GM18861 (cell line): ENCODE results near the gene OR2D2.
"Not testable (repeated sequence)": the region's sequence is repeated elsewhere in the genome, so short reads cannot be mapped to it uniquely, and the experiment has no call there.

Source experiments
- ATAC-seq: cut with Tn5 transposase; IDR thresholded peaks from one replicate; pipeline ENCODE4 v1.9.1; 2021; ENCODE audit not compliant: unreplicated experiment

Gene OR2D2

GRCh38 chr11:6892400-6892799 lies at the start of gene OR2D2:
TSS of gene OR2D2 (minus strand) at chr11:6892500. CDS start at chr11:6892500, 0 bp downstream.
- ATAC-seq, result no peak

- ATAC-seq, result no peak
These were observed 49.7 kb upstream of the OR2D2 start for GRCh38 chr11:6941970-6942369.

GRCh38 chr11:6932145-6932544 lies 39.8 kb upstream of the OR2D2 start:
- ATAC-seq, result no peak

GRCh38 chr11:6931146-6931713 lies 38.9 kb upstream of the OR2D2 start:
- no peak for ATAC-seq

GRCh38 chr11:6928916-6929315 lies 36.6 kb upstream of the OR2D2 start:
- ATAC-seq, result no peak

- peak; percentile 71 for ATAC-seq
These were observed 34.8 kb upstream of the OR2D2 start for GRCh38 chr11:6927030-6927617.

GRCh38 chr11:6926208-6927029 lies 34.1 kb upstream of the OR2D2 start, which contains the start of gene ZNF215:
TSS of gene ZNF215 (plus strand) at chr11:6926426. CDS start at chr11:6932273, 5,847 bp downstream.
- peak; percentile 41 for ATAC-seq

GRCh38 chr11:6925636-6926207 lies 33.4 kb upstream of the OR2D2 start:
- peak; percentile 10 for ATAC-seq

- no peak for ATAC-seq
These were observed 32.8 kb upstream of the OR2D2 start for GRCh38 chr11:6925007-6925577.

- no peak for ATAC-seq
These were observed 28.4 kb upstream of the OR2D2 start, which contains the start of gene OR2D3 for GRCh38 chr11:6920702-6921101. TSS of gene OR2D3 (plus strand) at chr11:6921002. CDS start at chr11:6921002, 0 bp downstream.

- ATAC-seq, result no peak
These were observed 27.4 kb upstream of the OR2D2 start for GRCh38 chr11:6919698-6920097.

GRCh38 chr11:6911948-6912347 lies 19.6 kb upstream of the OR2D2 start:
- ATAC-seq, result no peak

GRCh38 chr11:6911378-6911777 lies 19.1 kb upstream of the OR2D2 start:
- ATAC-seq, result no peak

- not testable (repeated sequence) for ATAC-seq
These were observed 12.5 kb upstream of the OR2D2 start for GRCh38 chr11:6904804-6905203.

GRCh38 chr11:6900327-6900999 lies 8.2 kb upstream of the OR2D2 start:
- ATAC-seq, result no peak

- ATAC-seq, result no peak
These were observed 6.6 kb upstream of the OR2D2 start for GRCh38 chr11:6898911-6899310.

GRCh38 chr11:6895010-6895409 lies 2.7 kb upstream of the OR2D2 start:
- peak; percentile 79 for ATAC-seq

- no peak for ATAC-seq
These were observed 1.8 kb upstream of the OR2D2 start for GRCh38 chr11:6894097-6894496.

- no peak for ATAC-seq
These were observed 2.5 kb downstream of the OR2D2 start for GRCh38 chr11:6889835-6890234.

- ATAC-seq, result no peak
These were observed 3.5 kb downstream of the OR2D2 start for GRCh38 chr11:6888830-6889229.

GRCh38 chr11:6887711-6888110 lies 4.6 kb downstream of the OR2D2 start:
- not testable (repeated sequence) for ATAC-seq
